Neural cell (in vitro differentiated cells): ENCODE data around the gene DNAJC3. TPM values are rescaled to one million over a fixed set of nuclear protein-coding genes. Genes with fewer than 3 reads are reported as not detected.

ENCODE experiments used
- H2AFZ ChIP-seq: fragments of 200-600, 300-800 bp; sonication (generic), shearing (Covaris generic); 2 replicates; pipeline ENCODE4 v1.6.0; 2014; ENCODE audit warnings: low read depth, mild to moderate bottlenecking, antibody characterized with exemption, low read length, moderate library complexity
- H3F3A ChIP-seq: fragments of 200-600 bp; shearing (Covaris generic); 2 replicates; pipeline ENCODE4 v1.6.1; 2016; ENCODE audit warnings: mild to moderate bottlenecking, moderate library complexity, mixed read lengths, antibody characterized with exemption, low read length; ENCODE audit not compliant: insufficient read depth, poor library complexity, severe bottlenecking
- H3K27ac ChIP-seq: fragments of 200-600, 300-800 bp; sonication (generic), shearing (Covaris generic); 2 replicates; pipeline ENCODE4 v1.5.1; 2014; ENCODE audit warnings: mild to moderate bottlenecking, low read length, moderate library complexity
- H3K27me3 ChIP-seq: fragments of 300-800, 200-600 bp; sonication (generic), shearing (Covaris generic); 2 replicates; pipeline ENCODE4 v1.6.0; 2014; ENCODE audit warnings: mild to moderate bottlenecking, low read depth, low read length, moderate library complexity; ENCODE audit not compliant: insufficient read depth
- H3K36me3 ChIP-seq: fragments of 300-800, 200-600 bp; sonication (generic), shearing (Covaris generic); 2 replicates; pipeline ENCODE4 v1.5.1; 2014; ENCODE audit warnings: mild to moderate bottlenecking, antibody characterized with exemption, low read length, moderate library complexity; ENCODE audit not compliant: insufficient read depth
- H3K4me2 ChIP-seq: fragments of 300-800, 200-600 bp; sonication (generic), shearing (Covaris generic); 2 replicates; pipeline ENCODE4 v1.6.0; 2014; ENCODE audit warnings: mild to moderate bottlenecking, low read length
- H3K4me3 ChIP-seq: fragments of 300-800, 200-600 bp; sonication (generic), shearing (Covaris generic); 2 replicates; pipeline ENCODE4 v1.5.1; 2014; ENCODE audit warnings: mild to moderate bottlenecking, low read length, moderate library complexity
- H3K79me2 ChIP-seq: fragments of 200-600 bp; shearing (Covaris generic); replicated peaks from 2 replicates; pipeline ENCODE4 v1.6.0; 2014; ENCODE audit warnings: mild to moderate bottlenecking, low read length, moderate library complexity; ENCODE audit not compliant: insufficient read depth
- H3K9ac ChIP-seq: fragments of 300-800, 200-600 bp; sonication (generic), shearing (Covaris generic); 2 replicates; pipeline ENCODE4 v1.6.1; 2016; ENCODE audit warnings: mild to moderate bottlenecking, low read length, mixed read lengths
- H3K9me2 ChIP-seq: fragments of 200-600 bp; shearing (Covaris generic); 2 replicates; pipeline ENCODE4 v1.6.1; 2016; ENCODE audit warnings: mild to moderate bottlenecking, low read length, mixed read lengths; ENCODE audit not compliant: insufficient read depth
- H3K9me3 ChIP-seq: fragments of 200-600, 300-800 bp; sonication (generic), shearing (Covaris generic); 2 replicates; pipeline ENCODE4 v1.6.1; 2016; ENCODE audit warnings: mild to moderate bottlenecking, mixed run types, low read length, moderate library complexity, mixed read lengths
- H4K20me1 ChIP-seq: fragments of 200-600 bp; shearing (Covaris generic); 2 replicates; pipeline ENCODE4 v1.6.1; 2016; ENCODE audit warnings: mild to moderate bottlenecking, mixed run types; ENCODE audit not compliant: insufficient read depth
- CTCF ChIP-seq: fragments of 450-650 bp; IDR thresholded peaks from 2 replicates; pipeline ENCODE4 v1.5.1; 2014; ENCODE audit warnings: antibody characterized with exemption, mild to moderate bottlenecking, moderate library complexity; ENCODE audit not compliant: poor library complexity, severe bottlenecking
- EP300 ChIP-seq: fragments of 450-650 bp; conservative IDR thresholded peaks from 2 replicates; pipeline ENCODE4 v1.6.1; 2014; ENCODE audit warnings: antibody characterized with exemption, mild to moderate bottlenecking, moderate library complexity; ENCODE audit not compliant: poor library complexity, severe bottlenecking
- EZH2 ChIP-seq: fragments of 200-600, 300-800 bp; shearing (Covaris generic), sonication (generic); IDR thresholded peaks from 2 replicates; pipeline ENCODE4 v1.6.1; 2014; ENCODE audit warnings: antibody characterized with exemption, low read length, borderline replicate concordance, mild to moderate bottlenecking; ENCODE audit not compliant: insufficient read depth, poor library complexity, severe bottlenecking
- MXI1 ChIP-seq: fragments of 450-650 bp; conservative IDR thresholded peaks from 2 replicates; pipeline ENCODE4 v1.6.1; 2014; ENCODE audit warnings: antibody characterized with exemption, mild to moderate bottlenecking; ENCODE audit not compliant: poor library complexity, severe bottlenecking
- POLR2AphosphoS5 ChIP-seq: IDR thresholded peaks from 2 replicates; pipeline ENCODE4 v1.6.1; 2012
- RAD21 ChIP-seq: fragments of 450-650 bp; conservative IDR thresholded peaks from 2 replicates; pipeline ENCODE4 v1.6.1; 2014; ENCODE audit warnings: antibody characterized with exemption, mild to moderate bottlenecking, moderate library complexity
- REST ChIP-seq: IDR thresholded peaks from 2 replicates; pipeline ENCODE4 v1.6.1; 2012; ENCODE audit warnings: borderline replicate concordance
- SMC3 ChIP-seq: fragments of 450-650 bp; conservative IDR thresholded peaks from 2 replicates; pipeline ENCODE4 v1.6.1; 2014; ENCODE audit warnings: antibody characterized with exemption, mild to moderate bottlenecking, moderate library complexity; ENCODE audit not compliant: poor library complexity
- TAF1 ChIP-seq: IDR thresholded peaks from 2 replicates; pipeline ENCODE4 v1.6.1; 2012; ENCODE audit warnings: low read depth
- polyA plus RNA-seq: library from polyadenylated mRNA; depleted of rRNA; stranded (reverse); fragments of >200 nt; gene quantifications from 2 replicates; pipeline ENCODE4 v1.2.3, GENCODE V29; 2014

DNAJC3 gene
- polyA plus RNA-seq, 1 donor from 2014 or later: 8.2 TPM

- Histone ChIP-seq H3K79me2 (no peaks in the 10 kb centered on the region), H3K36me3 (no peaks in the 10 kb centered on the region), H3K9ac (no peak overlapping the region), H3K4me2 (no peak overlapping the region), H3K9me3 (peaks cover 4% of the 10 kb centered on the region), H3F3A (no peaks in the 10 kb centered on the region), H4K20me1 (no peaks in the 10 kb centered on the region), H3K27ac (no peak overlapping the region), H3K27me3 (no peaks in the 10 kb centered on the region), H2AFZ (no peak overlapping the region), H3K4me3 (no peak overlapping the region), H3K9me2 (no peaks in the 10 kb centered on the region)
- TF ChIP-seq SMC3 (no peak), CTCF (no peak), POLR2AphosphoS5 (no peak), EZH2 (no peak), MXI1 (no peak), REST (no peak), EP300 (no peak), TAF1 (no peak), RAD21 (no peak)
Observed at GRCh38 chr13:95726876-95727275, 49.9 kb downstream of the DNAJC3 start.

GRCh38 chr13:95728957-95729356 is 52.0 kb downstream of the DNAJC3 start:
- TF ChIP-seq TAF1 (no peak), EP300 (no peak), EZH2 (no peak), POLR2AphosphoS5 (no peak), CTCF (no peak), MXI1 (no peak), SMC3 (no peak)
- H3K79me2 ChIP-seq: no peaks in the 10 kb centered on the region

More at GRCh38 chr13:95728957-95729356, 52.0 kb downstream of the DNAJC3 start:
- Histone ChIP-seq H3K27ac (no peak overlapping the region), H3K9ac (no peak overlapping the region), H4K20me1 (no peaks in the 10 kb centered on the region), H2AFZ (no peak overlapping the region), H3K9me3 (peaks cover 4% of the 10 kb centered on the region), H3K4me3 (no peak overlapping the region), H3K36me3 (no peaks in the 10 kb centered on the region), H3F3A (no peaks in the 10 kb centered on the region), H3K4me2 (no peak overlapping the region), H3K9me2 (no peaks in the 10 kb centered on the region), H3K27me3 (no peaks in the 10 kb centered on the region)
